Activated CD8-positive, alpha-beta memory T cell treated with anti-CD3 and anti-CD28 coated beads, Interleukin-2, amount 50 U/mL, for 24 hours (primary cell): ENCODE results near the gene RAB41.
"Not testable (repeated sequence)": the region's sequence is repeated elsewhere in the genome, so short reads cannot be mapped to it uniquely, and the experiment has no call there.

Experiments
- DNase-seq: peaks from one replicate; pipeline ENCODE4 v3.0.0-alpha.2; 2020; ENCODE audit errors: extremely low read depth

Gene RAB41

GRCh38 chrX:70281951-70282350, at the start of gene RAB41:
RAB41 (plus strand) TSS chrX:70282172; CDS start chrX:70282218, 46 bp downstream.
- DNase-seq, result no peak

- DNase-seq, result no peak
Measured at GRCh38 chrX:70234355-70234754, 47.6 kb upstream of the RAB41 start, which contains the start of gene AWAT1. AWAT1 (plus strand) TSS chrX:70234655; CDS start chrX:70234696, 41 bp downstream.

DNA sequence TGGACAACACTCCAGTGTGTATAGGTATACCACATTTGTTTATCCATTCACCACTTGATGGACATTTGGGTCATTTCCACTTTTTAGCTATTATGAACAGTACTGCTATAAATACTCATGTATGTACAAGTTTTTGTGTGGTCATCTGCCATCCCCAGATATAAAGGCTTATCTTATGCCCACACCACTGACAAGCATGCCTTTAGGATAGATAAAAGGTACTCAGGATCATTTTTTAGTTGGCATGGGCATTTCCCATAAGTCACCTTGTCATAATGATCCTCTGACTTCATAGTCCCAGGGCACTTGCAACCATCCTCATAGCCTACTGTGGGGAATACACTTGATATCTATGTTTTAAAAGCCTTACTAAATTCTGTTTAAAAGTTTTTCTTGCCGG, 41.2 kb upstream of the RAB41 start:
- DNase-seq, result no peak

- DNase-seq, result no peak
Measured at GRCh38 chrX:70241501-70241900, 40.5 kb upstream of the RAB41 start.

DNA sequence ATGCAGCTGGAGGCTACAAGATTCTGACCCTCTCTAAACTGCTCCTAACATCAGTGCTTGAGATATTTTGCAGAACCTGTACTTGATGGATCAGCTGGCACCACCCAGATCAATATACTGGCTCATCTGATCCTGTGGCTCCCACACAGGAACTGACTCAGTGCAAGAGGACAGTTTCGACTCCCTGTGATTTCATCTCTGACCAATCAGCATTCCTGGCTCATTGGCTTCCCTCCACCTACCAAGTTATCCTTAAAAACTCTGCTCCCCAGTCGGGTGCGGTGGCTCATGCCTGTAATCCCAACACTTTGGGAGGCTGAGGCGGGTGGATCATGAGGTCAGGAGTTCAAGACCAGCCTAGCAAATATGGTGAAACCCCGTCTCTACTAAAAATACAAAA, 38.4 kb upstream of the RAB41 start:
- DNase-seq, result not testable (repeated sequence)

DNA sequence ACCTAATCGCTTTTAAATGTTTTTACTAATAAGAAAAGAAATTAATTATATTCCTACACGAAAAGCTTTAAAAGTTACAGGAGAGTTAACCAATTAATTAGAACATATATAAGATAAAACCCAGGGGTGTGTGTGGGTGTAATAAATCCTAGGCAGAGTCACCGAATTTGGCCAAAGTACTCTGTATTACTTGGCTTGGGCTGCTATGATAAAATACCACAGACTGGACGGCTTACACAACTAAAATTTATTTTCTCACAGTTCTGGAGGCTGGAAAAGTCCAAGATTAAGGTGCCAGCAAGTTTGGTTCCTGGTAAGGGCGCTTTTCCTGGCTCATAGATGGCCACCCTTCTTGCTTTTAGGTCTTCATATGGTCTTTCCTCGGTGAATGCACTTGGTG, 37.1 kb upstream of the RAB41 start:
- DNase-seq, result no peak

- DNase-seq, result no peak
Measured at GRCh38 chrX:70247252-70247651, 34.7 kb upstream of the RAB41 start.

GRCh38 chrX:70252491-70252890, 29.5 kb upstream of the RAB41 start:
- no peak for DNase-seq

- no peak for DNase-seq
Measured at GRCh38 chrX:70253377-70254062, 28.5 kb upstream of the RAB41 start.

- no peak for DNase-seq
Measured at GRCh38 chrX:70254063-70254400, 27.9 kb upstream of the RAB41 start.

DNA sequence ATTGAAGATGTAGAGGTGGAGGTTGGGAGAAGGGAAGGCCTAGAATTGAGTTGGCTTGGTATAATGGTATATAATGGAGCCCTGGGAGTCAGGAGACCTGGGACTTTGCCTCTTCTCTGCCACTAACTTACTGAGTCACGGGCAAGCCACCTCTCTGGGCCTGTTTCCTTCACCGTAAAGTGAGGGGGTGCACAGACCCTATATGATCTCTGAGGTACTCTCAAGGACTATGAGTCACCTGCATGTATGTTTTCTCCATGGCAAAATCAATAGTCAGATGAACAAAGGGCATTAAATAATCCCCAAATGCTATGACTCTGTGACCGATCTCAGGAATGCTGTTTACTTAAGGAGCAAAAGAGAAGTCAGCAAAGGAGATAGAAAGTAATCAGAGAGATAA, 27.1 kb upstream of the RAB41 start:
- no peak for DNase-seq

DNA sequence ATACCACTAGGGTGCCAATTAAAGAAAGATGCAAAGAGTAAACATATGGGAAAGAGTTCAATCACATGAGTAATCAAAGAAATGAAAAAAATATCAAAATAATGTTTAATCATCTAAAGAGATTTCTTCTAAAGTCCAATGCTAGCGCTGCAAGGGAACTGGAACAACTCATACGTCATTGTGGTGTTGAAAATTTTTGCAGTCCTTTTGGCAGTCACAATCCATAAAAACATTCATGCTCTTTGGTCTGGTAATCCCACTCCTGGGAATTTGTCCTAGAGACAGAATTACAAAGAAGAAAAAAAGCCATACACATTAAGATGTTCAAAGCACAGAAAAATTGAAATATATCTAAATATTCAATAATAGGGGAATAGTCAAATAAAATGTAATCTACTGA, 26.5 kb upstream of the RAB41 start:
- DNase-seq, result no peak

- no peak for DNase-seq
Measured at GRCh38 chrX:70257423-70258288, 24.3 kb upstream of the RAB41 start.

- DNase-seq, result no peak
Measured at GRCh38 chrX:70260104-70260503, 21.9 kb upstream of the RAB41 start, which contains the start of gene P2RY4. P2RY4 (minus strand) TSS chrX:70260204; CDS start chrX:70259624, 580 bp downstream.

- no peak for DNase-seq
Measured at GRCh38 chrX:70262952-70263567, 18.9 kb upstream of the RAB41 start.

DNA sequence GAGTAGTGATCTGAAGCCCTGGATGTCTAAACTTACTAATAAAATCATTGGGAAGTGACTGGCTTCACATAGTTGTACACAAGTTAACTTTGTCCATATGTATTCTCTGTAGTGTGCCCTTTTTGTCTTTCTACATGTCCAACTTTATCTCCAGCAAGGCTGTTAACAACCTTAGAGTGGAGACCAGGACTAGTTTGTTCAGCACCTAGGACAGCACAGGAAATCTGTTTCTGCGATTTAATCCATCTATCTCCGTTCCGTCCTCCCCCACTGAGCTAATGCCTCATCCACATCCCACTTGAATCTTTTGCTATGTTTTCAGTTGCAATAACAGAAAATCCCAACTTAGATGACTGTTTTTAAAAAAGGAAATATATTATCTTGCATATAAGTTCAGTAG, 17.2 kb upstream of the RAB41 start:
- DNase-seq, result no peak

DNA sequence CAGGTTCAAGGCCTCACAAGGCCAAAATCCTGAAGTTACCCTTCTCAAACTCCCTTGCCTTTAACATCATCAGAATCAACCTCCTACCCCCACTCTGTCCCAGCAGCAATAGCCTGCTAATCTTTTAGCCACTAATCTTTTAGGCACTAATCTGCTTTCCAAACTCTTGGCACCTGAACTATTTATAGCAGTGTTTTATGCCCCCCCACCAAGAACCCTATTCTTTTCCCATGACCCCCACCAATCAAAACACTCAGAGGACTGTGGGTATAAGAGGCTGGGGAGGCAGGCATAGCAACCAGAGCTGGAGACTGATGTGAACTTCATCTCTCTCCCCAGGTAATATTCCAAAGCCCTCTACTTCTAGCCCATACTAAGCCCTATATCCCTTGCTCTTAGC, 13.9 kb upstream of the RAB41 start, which contains the start of gene ARR3:
Gene ARR3 (plus strand): TSS at position 301 of the 400 bp plus-strand sequence. CDS start 1,052 bp downstream, outside the sequence.
- DNase-seq, result no peak

DNA sequence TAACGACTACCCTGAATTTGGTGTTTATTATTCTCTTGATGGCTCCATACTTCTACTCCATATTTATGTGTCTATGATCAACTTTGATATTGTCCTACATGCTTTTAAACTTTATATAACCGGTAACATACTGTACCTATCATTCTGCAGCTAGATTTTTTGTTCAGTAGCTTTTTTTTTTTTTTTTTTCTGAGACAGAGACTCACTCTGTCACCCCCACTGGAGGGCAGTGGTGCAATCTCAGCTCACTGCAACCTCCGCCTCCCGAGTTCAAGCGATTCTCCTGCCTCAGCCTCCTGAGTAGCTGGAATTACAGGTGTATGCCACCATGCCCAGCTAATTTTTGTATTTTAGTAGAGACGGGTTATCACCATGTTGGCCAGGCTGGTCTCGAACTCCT, 7.9 kb upstream of the RAB41 start:
- not testable (repeated sequence) for DNase-seq

DNA sequence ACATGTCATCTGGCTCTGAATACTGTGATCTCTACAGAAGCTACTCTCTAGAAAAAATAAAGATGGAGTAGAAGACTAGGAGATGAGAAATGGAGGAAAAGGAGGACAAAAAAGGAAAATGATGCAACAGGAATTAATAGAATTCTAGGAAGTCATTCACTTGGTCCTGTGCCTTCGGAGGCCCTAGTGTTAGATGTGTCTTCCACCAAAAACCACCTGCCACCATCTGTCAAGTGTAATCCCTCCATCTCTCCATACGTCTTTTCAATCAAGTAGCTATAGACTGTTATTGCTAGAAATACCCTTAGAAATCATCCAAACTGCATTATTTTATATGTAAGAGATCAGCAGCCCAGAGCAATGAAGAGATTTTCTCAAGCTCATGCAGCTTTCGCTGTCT, 2.9 kb upstream of the RAB41 start:
- no peak for DNase-seq

- no peak for DNase-seq
Measured at GRCh38 chrX:70280573-70280972, 1.4 kb upstream of the RAB41 start.

DNA sequence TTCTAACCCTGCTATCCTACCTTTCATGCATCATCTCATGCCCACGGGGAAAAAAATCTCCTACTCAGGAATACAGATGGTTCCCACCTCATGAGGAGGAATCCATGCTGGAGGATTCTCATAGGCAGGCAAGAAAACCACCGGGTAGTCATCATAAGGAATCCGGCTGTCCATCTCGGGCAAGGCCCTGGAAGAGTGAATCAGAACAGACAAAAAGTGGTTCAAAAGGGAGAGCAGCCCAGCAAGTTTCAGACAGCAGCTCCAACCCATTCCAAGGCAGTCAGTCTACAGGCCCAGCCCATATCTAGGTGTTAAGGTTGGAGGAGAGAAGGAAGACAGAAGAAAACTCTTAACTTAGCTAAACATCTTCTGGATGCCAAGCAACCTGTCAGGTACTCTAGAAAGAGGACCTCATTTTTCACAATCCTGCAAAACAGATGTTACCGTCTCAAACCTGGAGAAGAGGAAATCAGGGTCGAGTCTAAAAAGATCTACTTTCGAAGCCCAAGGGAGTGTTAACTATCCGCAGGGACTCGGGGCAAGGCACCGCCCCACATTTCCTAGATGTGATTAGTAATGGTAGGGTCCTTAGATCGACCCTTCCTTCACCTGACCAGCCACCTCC, 7.3 kb downstream of the RAB41 start:
- no peak for DNase-seq
